ENCODE results near the gene MAML2.

The MAML2 gene

DNA sequence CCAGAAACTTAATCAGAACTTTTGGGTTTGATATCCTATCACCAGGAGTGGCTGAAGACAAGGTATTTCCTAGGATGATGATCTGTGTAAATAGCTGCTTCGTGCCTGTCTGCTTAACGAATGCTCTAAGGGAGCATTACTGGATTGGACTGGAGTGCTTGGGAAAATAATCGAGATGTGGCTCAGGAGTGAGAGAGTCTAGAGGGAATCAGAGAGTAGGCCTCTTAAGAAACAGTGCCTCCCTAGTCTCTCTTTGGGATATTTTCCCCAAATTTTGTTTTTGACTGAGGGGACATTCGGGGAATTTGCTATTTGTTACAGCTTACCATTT, 2.5 kb downstream of the MAML2 start:
- in situ Hi-C loops (cut with MboI; ENCODE audit: low sequenced_read_pairs), result no loop called here

DNA sequence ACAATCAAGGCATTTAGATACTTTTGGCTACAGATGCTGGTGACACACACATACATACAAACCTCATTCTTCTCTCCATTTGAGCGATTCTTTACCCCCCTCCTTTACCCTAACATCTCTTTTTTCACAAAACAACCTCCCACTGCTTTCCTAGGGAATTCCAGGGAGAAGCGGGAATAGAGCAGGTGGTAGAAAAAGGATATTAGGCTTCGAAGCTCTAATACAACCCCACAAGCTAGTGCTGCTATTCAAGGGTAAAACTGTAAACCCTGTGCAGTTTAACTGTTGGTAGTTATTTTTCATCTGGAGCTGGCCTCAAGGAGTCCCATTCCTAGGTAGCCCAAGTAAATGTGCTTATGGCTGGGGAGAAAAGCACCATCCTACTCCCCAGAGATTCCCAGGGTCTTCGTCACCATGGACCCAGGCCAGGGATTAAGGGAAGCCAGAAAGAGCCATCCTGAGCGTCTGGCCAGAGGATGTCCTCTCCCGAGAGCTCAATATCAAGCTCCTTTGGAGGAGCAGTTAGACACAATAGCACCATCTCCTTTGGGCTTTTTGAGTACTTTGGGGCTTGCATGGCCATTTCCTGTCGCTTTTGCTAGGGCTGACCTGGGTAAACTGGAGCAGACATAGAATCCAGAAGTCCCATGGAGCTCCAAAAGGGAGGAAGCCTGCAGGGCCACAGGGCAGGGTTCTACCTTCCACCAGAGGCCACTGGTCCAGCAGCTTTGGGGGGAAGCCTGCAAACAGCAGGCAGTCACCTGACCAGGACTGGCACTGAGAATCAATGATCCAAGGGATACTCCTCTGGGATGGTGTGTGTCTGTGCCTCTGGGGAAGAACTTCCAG, 3.1 kb downstream of the MAML2 start:
- in situ Hi-C loops (cut with MboI; ENCODE audit: low sequenced_read_pairs), result no loop called here

DNA sequence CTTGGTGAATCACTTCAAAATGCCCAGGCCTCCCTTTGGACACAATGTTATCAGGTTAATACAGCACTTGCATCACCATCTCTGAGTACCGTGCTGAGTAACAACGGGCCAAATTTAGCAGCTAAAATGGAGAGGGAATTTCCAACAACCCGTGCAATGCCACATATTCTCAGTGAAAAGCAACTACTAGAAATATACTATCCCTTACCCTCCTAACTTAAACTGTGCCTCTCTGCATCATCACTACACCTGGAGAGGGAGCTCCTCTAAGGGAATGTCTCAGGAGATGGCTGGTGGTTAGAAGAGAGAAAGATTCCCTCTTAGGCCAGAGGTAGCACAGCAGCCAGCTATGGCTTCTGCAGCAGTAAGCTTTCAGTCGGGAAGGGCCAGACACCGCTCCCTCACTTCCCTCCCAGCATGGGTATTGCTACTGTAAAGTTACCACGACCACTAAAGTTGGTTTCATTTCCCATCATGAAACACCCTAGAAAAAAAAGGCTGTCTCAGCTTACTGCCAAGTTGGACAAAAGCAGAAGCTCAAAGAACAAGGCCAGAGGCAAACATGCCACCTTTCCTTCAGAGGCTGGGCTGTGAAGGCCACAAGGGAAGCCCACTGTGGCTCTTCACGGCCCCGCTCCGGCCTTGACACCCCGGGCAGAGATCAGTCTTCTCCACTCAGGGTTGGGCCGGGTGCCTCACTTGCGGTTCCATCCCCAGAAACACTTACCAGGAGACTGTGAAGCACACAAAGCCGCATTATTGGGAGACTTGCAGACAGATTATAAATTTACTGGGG, 3.9 kb downstream of the MAML2 start:
- in situ Hi-C loops (cut with MboI; ENCODE audit: low sequenced_read_pairs), result no loop called here

DNA sequence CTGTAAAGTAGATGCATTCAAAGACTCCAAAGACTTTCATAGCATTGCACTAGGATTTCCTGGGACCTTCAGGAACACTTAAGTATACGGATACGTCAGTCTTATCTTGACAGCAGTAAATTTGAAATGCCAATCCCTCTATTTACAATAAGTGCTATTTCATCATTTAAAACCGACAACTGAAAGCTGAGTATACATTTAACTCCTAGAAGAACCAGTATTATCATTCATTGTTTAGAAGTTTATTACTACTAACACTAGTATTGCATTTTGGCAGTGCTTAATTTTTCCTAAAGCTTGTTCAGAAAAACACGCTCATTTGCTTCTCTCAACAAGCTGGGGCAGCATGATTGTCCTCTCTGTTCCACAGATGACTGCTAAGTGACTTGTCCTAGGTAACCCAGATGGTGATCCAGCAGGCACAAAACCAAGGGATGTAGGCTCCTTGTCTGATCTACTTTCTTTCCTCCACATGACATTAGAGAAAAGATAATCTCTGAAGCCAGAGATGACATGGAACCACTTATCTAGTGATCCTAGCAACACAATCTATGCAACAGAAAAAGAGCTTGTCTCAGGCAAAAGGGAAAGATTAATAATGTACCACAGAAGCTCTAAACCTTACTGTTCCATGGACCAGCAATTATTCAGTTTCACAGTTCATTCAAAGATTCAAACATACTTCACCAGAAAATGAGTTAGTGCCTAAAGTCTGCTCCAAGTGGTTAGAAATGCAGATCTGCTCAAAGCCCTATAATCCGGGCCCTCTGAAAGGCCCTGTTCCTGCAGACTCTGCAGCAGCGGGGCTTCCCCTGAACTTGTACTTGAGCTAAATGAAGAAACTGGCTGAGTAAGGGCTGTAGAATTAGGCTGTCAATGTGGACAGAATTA, 5.2 kb downstream of the MAML2 start:
- in situ Hi-C loops (cut with MboI; ENCODE audit: low sequenced_read_pairs), result no loop called here

- in situ Hi-C loops (cut with MboI; ENCODE audit: low sequenced_read_pairs), result no loop called here
Measured at GRCh38 chr11:96335388-96335787, 7.6 kb downstream of the MAML2 start.

DNA sequence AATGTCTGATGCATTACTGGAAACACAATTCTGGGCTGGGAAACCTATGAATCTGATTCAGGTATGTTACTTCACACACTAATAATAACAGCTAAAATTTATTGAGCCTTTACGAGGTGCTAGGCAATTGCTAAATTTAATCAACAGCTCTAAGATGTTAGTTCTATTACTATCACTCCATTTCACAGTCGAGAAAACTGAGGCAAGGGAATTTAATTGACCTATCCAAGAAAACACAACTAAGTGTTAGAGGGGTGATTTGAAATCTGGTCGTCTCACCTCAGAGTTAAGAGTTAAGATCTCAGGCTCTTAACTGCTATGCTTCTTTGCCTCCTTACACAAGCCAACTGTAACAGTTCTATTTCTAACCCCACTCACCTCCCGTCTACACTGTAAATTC, 8.8 kb downstream of the MAML2 start:
- in situ Hi-C loops (cut with MboI; ENCODE audit: low sequenced_read_pairs), result no loop called here

DNA sequence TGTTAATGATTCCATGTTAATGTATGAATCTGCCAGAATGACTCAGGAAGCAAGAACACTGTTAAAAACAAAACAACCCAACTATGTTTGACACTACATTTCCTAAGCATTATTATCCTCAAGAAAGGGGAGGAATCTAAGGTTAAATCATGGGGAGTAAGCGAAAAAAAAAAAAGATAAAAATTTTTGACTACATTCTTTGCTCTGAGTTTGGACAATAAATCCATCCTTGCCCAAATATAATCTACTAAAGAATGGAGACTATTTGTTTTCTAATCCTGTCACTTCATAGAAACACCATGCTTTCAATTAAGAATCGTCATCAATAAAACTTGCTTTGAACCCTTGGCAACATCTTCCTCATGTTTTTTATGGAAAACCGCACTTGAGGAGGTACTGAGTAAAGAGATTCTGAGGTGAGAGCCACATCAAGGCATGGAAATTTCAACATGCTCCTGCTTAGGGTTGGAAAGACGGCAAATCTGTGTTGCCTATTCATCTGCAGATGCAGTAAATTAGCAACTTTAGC, 9.7 kb downstream of the MAML2 start:
- in situ Hi-C loops (cut with MboI; ENCODE audit: low sequenced_read_pairs), result no loop called here

GRCh38 chr11:96332126-96332771, 10.7 kb downstream of the MAML2 start:
- in situ Hi-C loops (cut with MboI; ENCODE audit: low sequenced_read_pairs), result no loop called here

GRCh38 chr11:96331699-96332116, 11.3 kb downstream of the MAML2 start:
- in situ Hi-C loops (cut with MboI; ENCODE audit: low sequenced_read_pairs), result no loop called here

DNA sequence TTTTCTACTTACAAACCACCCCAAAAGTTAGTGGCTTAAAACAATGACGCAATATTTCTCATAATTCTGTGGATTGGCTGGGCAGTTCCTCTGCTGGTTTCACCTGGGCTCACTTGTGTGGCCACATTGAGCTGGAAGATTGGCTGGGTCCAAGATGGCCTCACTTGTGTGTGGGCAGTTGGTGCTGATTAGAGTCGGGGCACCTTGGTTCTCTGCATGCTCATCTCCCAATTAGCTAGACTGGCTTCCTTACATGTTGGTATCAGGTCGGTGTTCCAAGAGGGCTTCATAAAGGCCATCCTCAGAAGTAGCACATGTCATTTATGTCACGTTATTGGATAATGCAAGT, 12.5 kb downstream of the MAML2 start:
- in situ Hi-C loops (cut with MboI; ENCODE audit: low sequenced_read_pairs), result no loop called here

DNA sequence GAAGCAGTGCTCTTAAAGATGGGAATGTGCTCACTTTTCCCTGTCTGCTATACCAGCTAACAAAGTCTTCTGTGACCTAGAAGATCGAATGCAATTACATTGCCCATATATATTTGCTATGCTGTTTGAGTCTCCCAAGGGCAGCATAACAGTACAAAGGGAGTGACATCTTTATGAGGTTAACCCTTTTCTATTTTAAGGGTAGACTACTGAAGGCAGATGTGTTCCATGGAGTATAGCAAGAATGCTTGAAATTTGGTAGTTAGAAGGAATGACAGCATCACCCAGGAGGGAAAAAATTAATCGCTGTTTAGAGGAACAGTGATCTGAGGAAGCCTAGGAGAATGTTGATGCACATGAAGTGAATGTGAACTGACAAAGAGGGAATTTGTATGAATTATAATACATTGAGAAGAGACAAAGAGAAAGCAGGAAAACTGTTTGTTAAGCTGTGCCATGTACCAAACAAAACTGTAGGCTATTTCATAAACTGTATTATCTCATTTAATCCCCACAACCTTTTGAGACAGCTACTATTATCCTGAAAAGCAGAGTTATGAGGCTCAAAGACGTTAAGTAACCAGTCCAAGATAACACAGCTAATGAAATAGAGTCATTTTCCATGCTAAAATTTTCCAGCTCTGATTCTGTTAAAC, 13.0 kb downstream of the MAML2 start:
- in situ Hi-C loops (cut with MboI; ENCODE audit: low sequenced_read_pairs), result no loop called here

DNA sequence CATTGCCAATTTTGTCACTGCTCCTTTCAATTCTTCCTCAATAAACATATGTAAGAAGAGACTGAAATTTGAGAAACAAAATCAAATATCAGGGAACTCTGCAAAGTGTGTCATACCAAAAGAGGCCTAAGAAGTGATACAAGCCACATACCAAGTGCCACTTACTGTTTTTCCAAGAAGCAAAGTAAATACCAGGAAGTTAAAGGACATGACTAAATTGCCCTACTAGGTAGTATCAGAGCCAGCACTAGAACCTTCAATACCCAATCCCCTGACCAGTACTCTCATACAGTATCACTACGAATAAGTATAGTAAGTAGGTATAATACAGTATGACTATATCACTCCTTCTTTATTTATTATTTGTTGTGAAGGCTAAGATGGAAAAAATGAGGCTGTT, 13.6 kb downstream of the MAML2 start:
- in situ Hi-C loops (cut with MboI; ENCODE audit: low sequenced_read_pairs), result no loop called here

- in situ Hi-C loops (cut with MboI; ENCODE audit: low sequenced_read_pairs), result no loop called here
Measured at GRCh38 chr11:96328395-96329010, 14.5 kb downstream of the MAML2 start.

GRCh38 chr11:96326959-96327358, 16.0 kb downstream of the MAML2 start:
- in situ Hi-C loops (cut with MboI; ENCODE audit: low sequenced_read_pairs), result no loop called here

DNA sequence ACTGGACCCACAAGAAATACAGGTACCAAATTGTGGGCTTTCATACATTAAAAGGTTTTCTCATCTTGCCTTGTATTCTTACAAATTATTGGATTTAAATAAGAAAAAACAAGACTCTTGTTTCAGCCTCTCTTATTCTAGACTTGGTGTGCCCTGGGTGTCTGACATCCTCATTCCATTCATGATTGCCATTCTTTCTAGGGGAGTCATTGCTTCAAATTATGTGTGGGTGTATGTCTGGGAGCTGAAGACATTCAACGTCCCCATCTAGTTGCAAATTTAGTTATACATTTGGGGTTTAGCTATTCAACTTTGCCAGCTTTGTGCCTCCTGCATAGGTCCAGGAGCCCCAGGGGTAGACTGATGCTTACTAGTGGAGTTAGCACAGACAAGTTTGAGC, 18.1 kb downstream of the MAML2 start:
- in situ Hi-C loops (cut with MboI; ENCODE audit: low sequenced_read_pairs), result no loop called here

GRCh38 chr11:96323642-96323985, 19.4 kb downstream of the MAML2 start:
- in situ Hi-C loops (cut with MboI; ENCODE audit: low sequenced_read_pairs), result no loop called here

DNA sequence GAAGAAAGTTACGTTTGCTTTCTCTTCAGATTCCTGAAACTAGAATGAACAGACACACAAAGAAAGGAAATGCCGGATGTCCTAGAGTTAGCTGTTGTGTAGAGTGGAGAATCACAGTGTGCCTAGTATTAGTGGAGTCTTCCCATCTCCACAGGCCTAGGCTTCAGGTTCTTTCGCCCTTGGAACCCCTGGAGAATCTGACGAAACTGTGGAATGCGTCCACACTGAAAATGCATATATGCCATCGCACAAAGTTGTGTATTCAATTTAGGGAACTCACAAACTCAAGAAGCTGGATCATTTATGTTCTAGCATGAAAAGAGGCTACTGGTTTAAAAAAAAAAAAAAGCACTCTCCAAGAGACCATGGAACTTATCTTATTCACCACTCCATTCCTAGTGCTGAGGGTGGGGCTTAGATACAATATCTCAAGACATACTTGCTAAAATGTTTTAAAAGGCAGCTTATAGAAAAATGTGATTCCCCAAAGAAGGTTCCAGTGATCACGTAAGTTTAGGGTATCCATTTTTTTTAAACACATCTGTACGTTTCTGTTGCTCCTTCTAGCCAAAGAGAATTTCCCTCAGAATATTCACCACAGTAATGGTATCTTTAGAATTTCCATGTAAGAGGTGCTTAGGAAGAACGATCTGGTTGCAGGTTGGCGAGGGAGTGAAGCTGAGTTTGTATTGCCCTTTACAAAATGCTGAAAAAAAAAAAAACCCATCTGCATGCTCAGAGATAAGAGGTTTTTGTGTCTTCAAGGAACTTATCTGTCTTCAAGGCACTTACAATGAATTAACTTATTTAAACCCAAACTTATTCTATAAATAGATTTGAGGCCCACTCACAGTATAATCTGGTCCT, 20.0 kb downstream of the MAML2 start:
- in situ Hi-C loops (cut with MboI; ENCODE audit: low sequenced_read_pairs), result no loop called here

- in situ Hi-C loops (cut with MboI; ENCODE audit: low sequenced_read_pairs), result no loop called here
Measured at GRCh38 chr11:96321091-96321490, 21.9 kb downstream of the MAML2 start.
